H1 (cell line): Measurements from ENCODE around the gene TYW1B.
"Not testable (repeated sequence)": the region's sequence is repeated elsewhere in the genome, so short reads cannot be mapped to it uniquely, and the experiment has no call there.

Experiments used
- CTCF ChIP-seq, 3 experiments: IDR thresholded peaks; 1 replicate in 2 of 3; 2 replicates in 1 of 3; pipeline versions ENCODE4 v1.5.1 to v1.6.1; 2011; ENCODE audit warnings: low read length in 3 of 3, mild to moderate bottlenecking in 3 of 3, inconsistent platforms in 2 of 3, low read depth in 1 of 3, moderate library complexity in 1 of 3; ENCODE audit not compliant: insufficient read depth in 1 of 3; ENCODE audit errors: control extremely low read depth in 1 of 3
- JUN ChIP-seq: IDR thresholded peaks from 2 replicates; pipeline ENCODE4 v1.6.1; 2011; ENCODE audit warnings: low read depth, mild to moderate bottlenecking, improper control_type of control experiment, low read length
- PHF8 ChIP-seq: fragments of 200-600 bp; sonication (generic); conservative IDR thresholded peaks from 2 replicates; pipeline ENCODE4 v1.7.1; 2012; ENCODE audit warnings: low read depth, mild to moderate bottlenecking, inconsistent platforms, low read length, moderate library complexity
- POLR2A ChIP-seq, 2 experiments: IDR thresholded peaks; 1 replicate in 1 of 2; 2 replicates in 1 of 2; pipeline ENCODE4 v1.6.1; 2011; ENCODE audit warnings: low read depth in 2 of 2, low read length in 2 of 2, mild to moderate bottlenecking in 2 of 2; ENCODE audit errors: control extremely low read depth in 1 of 2
- POLR2AphosphoS5 ChIP-seq: IDR thresholded peaks from 2 replicates; pipeline ENCODE4 v1.6.1; 2011; ENCODE audit warnings: low read depth, low read length
- RAD21 ChIP-seq, 2 experiments: IDR thresholded peaks in 1 of 2; conservative IDR thresholded peaks in 1 of 2; 2 replicates each; pipeline ENCODE4 v1.6.1; 2011; ENCODE audit warnings: low read depth in 2 of 2, low read length in 2 of 2, improper control_type of control experiment in 1 of 2, inconsistent platforms in 1 of 2, mild to moderate bottlenecking in 1 of 2, moderate library complexity in 1 of 2
- SIRT6 ChIP-seq: IDR thresholded peaks from one replicate; pipeline ENCODE4 v1.7.1; 2012; ENCODE audit warnings: low read length, inconsistent platforms
- TBP ChIP-seq: IDR thresholded peaks from 2 replicates; pipeline ENCODE4 v1.6.1; 2011; ENCODE audit warnings: low read depth, low read length, improper control_type of control experiment
- USF2 ChIP-seq: IDR thresholded peaks from 2 replicates; pipeline ENCODE4 v1.6.1; 2011; ENCODE audit warnings: low read length, improper control_type of control experiment

- TF ChIP-seq POLR2A (IDR thresholded peaks at IDR 0.05; ENCODE audit: control extremely low read depth in 1 of 2, low read depth in 2 of 2, low read length in 2 of 2); RAD21 (IDR thresholded peaks at IDR 0.05 in 1 of 2, conservative IDR thresholded peaks at IDR 0.05 in 1 of 2; ENCODE audit: low read depth in 2 of 2, low read length in 2 of 2); POLR2AphosphoS5; USF2; PHF8; CTCF (IDR thresholded peaks at IDR 0.05; ENCODE audit: control extremely low read depth in 1 of 3, insufficient read depth in 1 of 3, low read depth in 1 of 3, low read length in 3 of 3); JUN; SIRT6; TBP: not testable (repeated sequence)
Observed at GRCh38 chr7:72555238-72555637, 272.8 kb downstream of the TYW1B start.
